HepG2 (cell line): Measurements from ENCODE around the gene TBC1D32.
"Not testable (repeated sequence)": the region's sequence is repeated elsewhere in the genome, so short reads cannot be mapped to it uniquely, and the experiment has no call there.

Experiments
- ELF1 ChIP-seq: sonication (generic); formaldehyde crosslinking; IDR thresholded peaks from 2 replicates; pipeline ENCODE4 v1.4.0; 2020; ENCODE audit warnings: missing genetic modification reagents
- HDAC1 ChIP-seq: sonication (generic); formaldehyde crosslinking; IDR thresholded peaks from 2 replicates; pipeline ENCODE4 v1.5.1; 2020; ENCODE audit warnings: mild to moderate bottlenecking, missing genetic modification reagents
- TF ChIP-seq, protein P1 (sequence below): sonication (generic); formaldehyde crosslinking; IDR thresholded peaks from 2 replicates; pipeline ENCODE4 v1.5.0; 2020; ENCODE audit warnings: mild to moderate bottlenecking, missing genetic modification reagents, moderate library complexity

- TF ChIP-seq, protein P1, sequence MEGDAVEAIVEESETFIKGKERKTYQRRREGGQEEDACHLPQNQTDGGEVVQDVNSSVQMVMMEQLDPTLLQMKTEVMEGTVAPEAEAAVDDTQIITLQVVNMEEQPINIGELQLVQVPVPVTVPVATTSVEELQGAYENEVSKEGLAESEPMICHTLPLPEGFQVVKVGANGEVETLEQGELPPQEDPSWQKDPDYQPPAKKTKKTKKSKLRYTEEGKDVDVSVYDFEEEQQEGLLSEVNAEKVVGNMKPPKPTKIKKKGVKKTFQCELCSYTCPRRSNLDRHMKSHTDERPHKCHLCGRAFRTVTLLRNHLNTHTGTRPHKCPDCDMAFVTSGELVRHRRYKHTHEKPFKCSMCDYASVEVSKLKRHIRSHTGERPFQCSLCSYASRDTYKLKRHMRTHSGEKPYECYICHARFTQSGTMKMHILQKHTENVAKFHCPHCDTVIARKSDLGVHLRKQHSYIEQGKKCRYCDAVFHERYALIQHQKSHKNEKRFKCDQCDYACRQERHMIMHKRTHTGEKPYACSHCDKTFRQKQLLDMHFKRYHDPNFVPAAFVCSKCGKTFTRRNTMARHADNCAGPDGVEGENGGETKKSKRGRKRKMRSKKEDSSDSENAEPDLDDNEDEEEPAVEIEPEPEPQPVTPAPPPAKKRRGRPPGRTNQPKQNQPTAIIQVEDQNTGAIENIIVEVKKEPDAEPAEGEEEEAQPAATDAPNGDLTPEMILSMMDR (CRISPR knock-in tag), result not testable (repeated sequence)
- TF ChIP-seq HDAC1, ELF1 (CRISPR knock-in tag): not testable (repeated sequence)
Observed at GRCh38 chr6:121333694-121334093, 586 bp downstream of the TBC1D32 start.
